ENCODE measurements around the gene IGFL1. TPM values are rescaled to one million over a fixed set of nuclear protein-coding genes. Genes with fewer than 3 reads are reported as not detected.

Gene IGFL1
- total and polyA plus RNA-seq, 12 donors = not detected

GRCh38 chr19:46216612-46217011, 12.9 kb upstream of the IGFL1 start:
- intact Hi-C loops (cut with DNase I) = no loop called here
- WGBS, 4 donors = 59 to 79% (median 72%) methylated on average over 4 of the region's 4 CpGs
- no peaks in the 10 kb centered on the region for H3K27me3 ChIP-seq
- no peaks in the 10 kb centered on the region for H3K9me3 ChIP-seq (replicated peaks in 1 of 3)
- no peak for TF ChIP-seq POLR2A (IDR thresholded peaks at IDR 0.05)
- TF ChIP-seq, protein P1, sequence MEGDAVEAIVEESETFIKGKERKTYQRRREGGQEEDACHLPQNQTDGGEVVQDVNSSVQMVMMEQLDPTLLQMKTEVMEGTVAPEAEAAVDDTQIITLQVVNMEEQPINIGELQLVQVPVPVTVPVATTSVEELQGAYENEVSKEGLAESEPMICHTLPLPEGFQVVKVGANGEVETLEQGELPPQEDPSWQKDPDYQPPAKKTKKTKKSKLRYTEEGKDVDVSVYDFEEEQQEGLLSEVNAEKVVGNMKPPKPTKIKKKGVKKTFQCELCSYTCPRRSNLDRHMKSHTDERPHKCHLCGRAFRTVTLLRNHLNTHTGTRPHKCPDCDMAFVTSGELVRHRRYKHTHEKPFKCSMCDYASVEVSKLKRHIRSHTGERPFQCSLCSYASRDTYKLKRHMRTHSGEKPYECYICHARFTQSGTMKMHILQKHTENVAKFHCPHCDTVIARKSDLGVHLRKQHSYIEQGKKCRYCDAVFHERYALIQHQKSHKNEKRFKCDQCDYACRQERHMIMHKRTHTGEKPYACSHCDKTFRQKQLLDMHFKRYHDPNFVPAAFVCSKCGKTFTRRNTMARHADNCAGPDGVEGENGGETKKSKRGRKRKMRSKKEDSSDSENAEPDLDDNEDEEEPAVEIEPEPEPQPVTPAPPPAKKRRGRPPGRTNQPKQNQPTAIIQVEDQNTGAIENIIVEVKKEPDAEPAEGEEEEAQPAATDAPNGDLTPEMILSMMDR (IDR thresholded peaks at IDR 0.05) = no peak
- H3K27ac ChIP-seq = no peak overlapping the region
- no peak overlapping the region for H3K4me3 ChIP-seq
- no peaks in the 10 kb centered on the region for H3K36me3 ChIP-seq (replicated peaks in 1 of 2)
- no peak for DNase-seq
- H3K4me1 ChIP-seq (replicated peaks in 1 of 2) = peaks cover 3 to 4% of the 10 kb centered on the region in 2 donors

DNA sequence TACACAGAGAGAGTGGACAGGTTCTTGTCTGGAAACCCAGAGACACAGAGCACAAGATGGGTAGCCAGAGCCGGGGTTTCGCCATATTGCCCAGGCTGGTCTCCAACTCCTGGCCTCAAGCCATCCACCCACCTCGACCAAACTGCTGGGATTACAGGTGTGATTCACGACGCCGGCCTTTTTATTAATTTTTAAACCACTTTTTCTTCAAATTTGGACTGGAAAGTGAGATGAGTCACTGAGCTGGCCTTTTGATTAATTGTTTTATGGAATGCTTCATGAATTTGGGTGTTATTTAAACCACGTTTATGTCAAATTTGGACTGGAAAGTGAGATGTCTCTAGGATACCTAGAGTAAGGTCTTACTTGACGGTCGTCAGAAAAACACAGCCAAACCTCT, 12.1 kb upstream of the IGFL1 start:
- H3K27ac ChIP-seq = no peak overlapping the region
- no peaks in the 10 kb centered on the region for H3K9me3 ChIP-seq (replicated peaks in 1 of 3)
- H3K4me3 ChIP-seq = no peak overlapping the region
- 79 to 85% (median 80%) methylated on average over 9 of the region's 9 CpGs for WGBS, 4 donors
- DNase-seq = no peak
- no peaks in the 10 kb centered on the region for H3K36me3 ChIP-seq (replicated peaks in 1 of 2)
- H3K4me1 ChIP-seq (replicated peaks in 1 of 2) = peaks cover 11 to 12% of the 10 kb centered on the region in 2 donors
- intact Hi-C loops (cut with DNase I) = no loop called here
- no peak for TF ChIP-seq POLR2A (IDR thresholded peaks at IDR 0.05)
- TF ChIP-seq, protein P1 (IDR thresholded peaks at IDR 0.05) = no peak
- H3K27me3 ChIP-seq = no peaks in the 10 kb centered on the region

- intact Hi-C loops (cut with DNase I) = no loop called here
- Histone ChIP-seq H3K27me3 (no peaks in the 10 kb centered on the region), H3K27ac (no peak overlapping the region), H3K4me1 (replicated peaks in 1 of 2) (peaks cover 16 to 18% of the 10 kb centered on the region in 2 donors), H3K9me3 (replicated peaks in 1 of 3) (no peaks in the 10 kb centered on the region), H3K36me3 (replicated peaks in 1 of 2) (no peaks in the 10 kb centered on the region), H3K4me3 (no peak overlapping the region)
- TF ChIP-seq, protein P1 (IDR thresholded peaks at IDR 0.05) = no peak
- no peak for TF ChIP-seq POLR2A (IDR thresholded peaks at IDR 0.05)
- DNase-seq = peak in 6 of 7 donors; percentile 38 to 58 (median 56)
- WGBS, 4 donors = 11 to 20% (median 15%) methylated on average over 6 of the region's 6 CpGs
These were observed 11.4 kb upstream of the IGFL1 start for GRCh38 chr19:46218160-46218559.

DNA sequence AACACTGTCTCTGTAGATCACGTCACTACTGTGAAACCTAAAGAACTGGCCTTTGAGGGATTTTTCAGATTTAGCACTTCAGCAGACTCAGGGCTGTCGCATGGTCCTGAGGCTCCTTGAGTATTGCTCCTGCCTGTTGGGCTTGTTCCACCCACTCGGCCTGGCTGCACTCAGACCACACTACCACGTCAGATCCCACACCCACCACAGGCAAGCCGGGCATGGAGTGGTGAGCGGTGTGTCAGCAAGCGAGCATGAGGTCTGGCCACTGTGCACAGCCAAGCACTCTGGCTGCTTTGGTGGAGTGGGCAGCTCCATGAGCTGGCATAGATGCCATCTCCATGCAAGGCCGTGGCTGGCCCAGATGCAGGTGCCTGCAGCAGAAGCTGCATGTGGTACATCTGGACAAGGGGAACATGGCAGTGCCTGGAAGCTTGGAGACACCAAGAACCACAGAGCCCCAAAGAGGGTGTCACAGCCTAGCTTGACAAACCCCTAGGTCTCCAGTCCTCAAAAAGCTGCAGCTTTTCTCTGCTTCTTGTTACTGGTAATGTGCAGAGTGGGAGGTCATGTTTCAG, 9.4 kb upstream of the IGFL1 start:
- H3K27me3 ChIP-seq = no peaks in the 10 kb centered on the region
- H3K36me3 ChIP-seq (replicated peaks in 1 of 2) = no peaks in the 10 kb centered on the region
- H3K9me3 ChIP-seq (replicated peaks in 1 of 3) = no peaks in the 10 kb centered on the region
- intact Hi-C loops (cut with DNase I) = no loop called here
- no peak for TF ChIP-seq POLR2A (IDR thresholded peaks at IDR 0.05)
- TF ChIP-seq, protein P1 (IDR thresholded peaks at IDR 0.05) = no peak
- no peak overlapping the region for H3K4me3 ChIP-seq
- DNase-seq = no peak
- H3K4me1 ChIP-seq (replicated peaks in 1 of 2) = peaks cover 16 to 18% of the 10 kb centered on the region in 2 donors
- WGBS, 4 donors = 87 to 93% (median 91%) methylated on average over 7 to 8 of the region's 8 CpGs
- no peak overlapping the region for H3K27ac ChIP-seq
